SK-N-SH treated with all-trans-retinoic acid at 6 μM for 48 hours (cell line): Measurements from ENCODE around the gene CHAF1A.

Source experiments
- ISL1 ChIP-seq: fragments of 250-450 bp; sonication (Bioruptor Pico); IDR thresholded peaks from 2 replicates; pipeline ENCODE4 v2.1.2; 2022; ENCODE audit warnings: mild to moderate bottlenecking, moderate library complexity
- OSR1 ChIP-seq: fragments of 250-450 bp; sonication (Bioruptor Pico); IDR thresholded peaks from 2 replicates; pipeline ENCODE4 v1.8.0; 2022; ENCODE audit warnings: moderate library complexity, mild to moderate bottlenecking, inconsistent platforms
- RARB ChIP-seq: fragments of 250-450 bp; sonication (Bioruptor Pico); IDR thresholded peaks from 2 replicates; pipeline ENCODE4 v1.8.0; 2021; ENCODE audit warnings: mild to moderate bottlenecking, moderate library complexity
- ZFP3 ChIP-seq: fragments of 250-450 bp; sonication (Bioruptor Pico); IDR thresholded peaks from 2 replicates; pipeline ENCODE4 v1.5.0; 2020; ENCODE audit warnings: mild to moderate bottlenecking, moderate library complexity
- TF ChIP-seq, protein P1 (sequence below): fragments of 250-450 bp; sonication (Bioruptor Pico); IDR thresholded peaks from 2 replicates; pipeline ENCODE4 v1.5.1; 2021; ENCODE audit warnings: mild to moderate bottlenecking, moderate library complexity
- TF ChIP-seq, protein P2 (sequence below): fragments of 250-450 bp; sonication (Bioruptor Pico); IDR thresholded peaks from 2 replicates; pipeline ENCODE4 v1.8.0; 2020; ENCODE audit warnings: mild to moderate bottlenecking, moderate library complexity, borderline replicate concordance
- TF ChIP-seq, protein P3 (sequence below): fragments of 250-450 bp; sonication (Bioruptor Pico); IDR thresholded peaks from 2 replicates; pipeline ENCODE4 v1.5.0; 2020; ENCODE audit warnings: mild to moderate bottlenecking, moderate library complexity
- TF ChIP-seq, protein P4 (sequence below): fragments of 250-450 bp; sonication (Bioruptor Pico); IDR thresholded peaks from 2 replicates; pipeline ENCODE4 v1.5.1; 2020; ENCODE audit warnings: low read depth, mild to moderate bottlenecking, moderate library complexity

DNA sequence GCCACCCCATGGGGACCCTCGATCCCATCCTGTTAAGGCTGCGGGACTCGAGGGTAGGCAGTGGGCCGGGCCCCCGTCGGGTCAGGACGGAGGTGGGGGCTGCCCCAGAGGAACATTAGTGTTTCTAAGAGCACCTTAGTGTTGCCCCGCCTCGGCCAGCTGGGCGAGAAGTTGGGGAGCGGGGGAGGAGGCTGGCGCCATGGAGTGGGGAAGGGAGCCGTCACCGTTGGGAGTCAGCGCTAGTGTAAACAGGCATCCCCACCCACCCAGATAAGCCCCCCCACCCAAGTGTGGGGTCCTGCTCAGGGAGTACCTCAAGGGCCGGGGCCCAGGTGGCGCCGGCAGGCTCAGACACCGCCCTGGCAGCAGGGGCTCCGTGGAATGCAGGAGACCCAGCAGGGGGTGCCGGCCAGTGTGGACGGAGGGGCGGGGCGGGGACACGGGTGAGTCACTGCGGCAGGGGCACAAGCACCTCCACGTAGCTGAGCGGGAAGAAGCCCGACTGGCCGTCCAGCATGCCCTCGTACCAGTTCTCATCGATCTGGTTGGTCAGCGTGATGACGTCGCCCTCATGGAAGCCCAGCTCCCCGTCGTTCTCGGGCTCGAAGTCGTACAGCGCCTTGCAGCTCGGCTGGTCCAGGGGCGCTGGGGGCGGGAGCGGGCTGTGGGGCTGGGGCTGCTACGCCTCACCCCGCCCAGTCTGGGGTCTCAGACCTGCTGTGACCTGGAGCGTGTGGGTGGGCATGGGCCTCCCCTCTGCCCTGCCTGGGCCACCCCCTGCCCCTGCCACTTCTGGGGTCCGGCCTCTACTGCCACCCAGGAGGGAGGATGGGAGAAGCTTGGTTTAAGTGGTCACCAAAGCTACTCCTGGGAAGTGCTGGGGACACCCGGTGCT, 41.0 kb upstream of the CHAF1A start:
- TF ChIP-seq, protein P1, sequence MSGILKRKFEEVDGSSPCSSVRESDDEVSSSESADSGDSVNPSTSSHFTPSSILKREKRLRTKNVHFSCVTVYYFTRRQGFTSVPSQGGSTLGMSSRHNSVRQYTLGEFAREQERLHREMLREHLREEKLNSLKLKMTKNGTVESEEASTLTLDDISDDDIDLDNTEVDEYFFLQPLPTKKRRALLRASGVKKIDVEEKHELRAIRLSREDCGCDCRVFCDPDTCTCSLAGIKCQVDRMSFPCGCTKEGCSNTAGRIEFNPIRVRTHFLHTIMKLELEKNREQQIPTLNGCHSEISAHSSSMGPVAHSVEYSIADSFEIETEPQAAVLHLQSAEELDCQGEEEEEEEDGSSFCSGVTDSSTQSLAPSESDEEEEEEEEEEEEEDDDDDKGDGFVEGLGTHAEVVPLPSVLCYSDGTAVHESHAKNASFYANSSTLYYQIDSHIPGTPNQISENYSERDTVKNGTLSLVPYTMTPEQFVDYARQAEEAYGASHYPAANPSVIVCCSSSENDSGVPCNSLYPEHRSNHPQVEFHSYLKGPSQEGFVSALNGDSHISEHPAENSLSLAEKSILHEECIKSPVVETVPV: no peak
- TF ChIP-seq ZFP3: no peak
- TF ChIP-seq OSR1 (CRISPR knock-in tag): no peak
- TF ChIP-seq, protein P2, sequence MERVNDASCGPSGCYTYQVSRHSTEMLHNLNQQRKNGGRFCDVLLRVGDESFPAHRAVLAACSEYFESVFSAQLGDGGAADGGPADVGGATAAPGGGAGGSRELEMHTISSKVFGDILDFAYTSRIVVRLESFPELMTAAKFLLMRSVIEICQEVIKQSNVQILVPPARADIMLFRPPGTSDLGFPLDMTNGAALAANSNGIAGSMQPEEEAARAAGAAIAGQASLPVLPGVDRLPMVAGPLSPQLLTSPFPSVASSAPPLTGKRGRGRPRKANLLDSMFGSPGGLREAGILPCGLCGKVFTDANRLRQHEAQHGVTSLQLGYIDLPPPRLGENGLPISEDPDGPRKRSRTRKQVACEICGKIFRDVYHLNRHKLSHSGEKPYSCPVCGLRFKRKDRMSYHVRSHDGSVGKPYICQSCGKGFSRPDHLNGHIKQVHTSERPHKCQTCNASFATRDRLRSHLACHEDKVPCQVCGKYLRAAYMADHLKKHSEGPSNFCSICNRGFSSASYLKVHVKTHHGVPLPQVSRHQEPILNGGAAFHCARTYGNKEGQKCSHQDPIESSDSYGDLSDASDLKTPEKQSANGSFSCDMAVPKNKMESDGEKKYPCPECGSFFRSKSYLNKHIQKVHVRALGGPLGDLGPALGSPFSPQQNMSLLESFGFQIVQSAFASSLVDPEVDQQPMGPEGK (CRISPR knock-in tag): no peak
- TF ChIP-seq RARB (CRISPR knock-in tag): no peak
- TF ChIP-seq, protein P3, sequence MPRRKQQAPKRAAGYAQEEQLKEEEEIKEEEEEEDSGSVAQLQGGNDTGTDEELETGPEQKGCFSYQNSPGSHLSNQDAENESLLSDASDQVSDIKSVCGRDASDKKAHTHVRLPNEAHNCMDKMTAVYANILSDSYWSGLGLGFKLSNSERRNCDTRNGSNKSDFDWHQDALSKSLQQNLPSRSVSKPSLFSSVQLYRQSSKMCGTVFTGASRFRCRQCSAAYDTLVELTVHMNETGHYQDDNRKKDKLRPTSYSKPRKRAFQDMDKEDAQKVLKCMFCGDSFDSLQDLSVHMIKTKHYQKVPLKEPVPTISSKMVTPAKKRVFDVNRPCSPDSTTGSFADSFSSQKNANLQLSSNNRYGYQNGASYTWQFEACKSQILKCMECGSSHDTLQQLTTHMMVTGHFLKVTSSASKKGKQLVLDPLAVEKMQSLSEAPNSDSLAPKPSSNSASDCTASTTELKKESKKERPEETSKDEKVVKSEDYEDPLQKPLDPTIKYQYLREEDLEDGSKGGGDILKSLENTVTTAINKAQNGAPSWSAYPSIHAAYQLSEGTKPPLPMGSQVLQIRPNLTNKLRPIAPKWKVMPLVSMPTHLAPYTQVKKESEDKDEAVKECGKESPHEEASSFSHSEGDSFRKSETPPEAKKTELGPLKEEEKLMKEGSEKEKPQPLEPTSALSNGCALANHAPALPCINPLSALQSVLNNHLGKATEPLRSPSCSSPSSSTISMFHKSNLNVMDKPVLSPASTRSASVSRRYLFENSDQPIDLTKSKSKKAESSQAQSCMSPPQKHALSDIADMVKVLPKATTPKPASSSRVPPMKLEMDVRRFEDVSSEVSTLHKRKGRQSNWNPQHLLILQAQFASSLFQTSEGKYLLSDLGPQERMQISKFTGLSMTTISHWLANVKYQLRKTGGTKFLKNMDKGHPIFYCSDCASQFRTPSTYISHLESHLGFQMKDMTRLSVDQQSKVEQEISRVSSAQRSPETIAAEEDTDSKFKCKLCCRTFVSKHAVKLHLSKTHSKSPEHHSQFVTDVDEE (CRISPR knock-in tag): no peak
- TF ChIP-seq, protein P4, sequence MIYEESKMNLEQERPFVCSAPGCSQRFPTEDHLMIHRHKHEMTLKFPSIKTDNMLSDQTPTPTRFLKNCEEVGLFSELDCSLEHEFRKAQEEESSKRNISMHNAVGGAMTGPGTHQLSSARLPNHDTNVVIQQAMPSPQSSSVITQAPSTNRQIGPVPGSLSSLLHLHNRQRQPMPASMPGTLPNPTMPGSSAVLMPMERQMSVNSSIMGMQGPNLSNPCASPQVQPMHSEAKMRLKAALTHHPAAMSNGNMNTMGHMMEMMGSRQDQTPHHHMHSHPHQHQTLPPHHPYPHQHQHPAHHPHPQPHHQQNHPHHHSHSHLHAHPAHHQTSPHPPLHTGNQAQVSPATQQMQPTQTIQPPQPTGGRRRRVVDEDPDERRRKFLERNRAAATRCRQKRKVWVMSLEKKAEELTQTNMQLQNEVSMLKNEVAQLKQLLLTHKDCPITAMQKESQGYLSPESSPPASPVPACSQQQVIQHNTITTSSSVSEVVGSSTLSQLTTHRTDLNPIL (CRISPR knock-in tag): no peak
- no peak for TF ChIP-seq ISL1 (CRISPR knock-in tag)
